Suppressor macrophage treated with lipopolysaccharide for 4 hours (primary cell): ENCODE data around the gene CBX1.
"Not testable (repeated sequence)": the region's sequence is repeated elsewhere in the genome, so short reads cannot be mapped to it uniquely, and the experiment has no call there.

Experiments used
- DNase-seq: peaks from one replicate; pipeline ENCODE4 v3.0.0-alpha.2; 2020

The CBX1 gene

GRCh38 chr17:48070195-48070594, 31.1 kb downstream of the CBX1 start:
- DNase-seq, result no peak

GRCh38 chr17:48068491-48068961, 32.8 kb downstream of the CBX1 start:
- DNase-seq, result no peak

GRCh38 chr17:48067808-48068207, 33.5 kb downstream of the CBX1 start:
- not testable (repeated sequence) for DNase-seq

- no peak for DNase-seq
Observed at GRCh38 chr17:48067245-48067644, 34.0 kb downstream of the CBX1 start.

- DNase-seq, result no peak
Observed at GRCh38 chr17:48066656-48067055, 34.6 kb downstream of the CBX1 start.

- no peak for DNase-seq
Observed at GRCh38 chr17:48066192-48066591, 35.1 kb downstream of the CBX1 start.

GRCh38 chr17:48064638-48065037, 36.6 kb downstream of the CBX1 start:
- no peak for DNase-seq

- no peak for DNase-seq
Observed at GRCh38 chr17:48062273-48062672, 39.0 kb downstream of the CBX1 start.

- peak; percentile 36 for DNase-seq
Observed at GRCh38 chr17:48060249-48060648, 41.0 kb downstream of the CBX1 start.

GRCh38 chr17:48059125-48059668, 42.1 kb downstream of the CBX1 start:
- DNase-seq, result no peak

- no peak for DNase-seq
Observed at GRCh38 chr17:48058393-48059124, 42.7 kb downstream of the CBX1 start.

- DNase-seq, result no peak
Observed at GRCh38 chr17:48057626-48058025, 43.7 kb downstream of the CBX1 start.

GRCh38 chr17:48056879-48057278, 44.4 kb downstream of the CBX1 start:
- DNase-seq, result no peak

- DNase-seq, result no peak
Observed at GRCh38 chr17:48056246-48056745, 45.0 kb downstream of the CBX1 start.

GRCh38 chr17:48055531-48056245, 45.6 kb downstream of the CBX1 start:
- peak; percentile 81 for DNase-seq

GRCh38 chr17:48054238-48055185, 46.8 kb downstream of the CBX1 start:
- no peak for DNase-seq

- DNase-seq, result no peak
Observed at GRCh38 chr17:48053758-48054237, 47.5 kb downstream of the CBX1 start.

GRCh38 chr17:48052956-48053757, 48.1 kb downstream of the CBX1 start:
- no peak for DNase-seq

- peak; percentile 32 for DNase-seq
Observed at GRCh38 chr17:48051706-48052486, 49.4 kb downstream of the CBX1 start.

GRCh38 chr17:48051283-48051682, 50.0 kb downstream of the CBX1 start:
- no peak for DNase-seq
